Thymus (tissue), 11 donors: ENCODE measurements around the gene PLEKHG4. TPM values are rescaled to one million over a fixed set of nuclear protein-coding genes. Genes with fewer than 3 reads are reported as not detected.

ENCODE experiments used
- DNase-seq, 9 donors: peaks; one replicate each; pipeline ENCODE4 v3.0.0-alpha.2; 2013; ENCODE audit warnings: low spot score in 9 of 9, low read depth in 6 of 9, missing footprints in 1 of 9
- H3K27ac ChIP-seq, 2 donors: one replicate each; pipeline ENCODE4 v1.5.1; 2013; ENCODE audit warnings: control low read depth in 1 of 2, low read depth in 1 of 2, low read length in 1 of 2, mild to moderate bottlenecking in 1 of 2, moderate library complexity in 1 of 2
- H3K27me3 ChIP-seq, 2 donors: one replicate each; pipeline ENCODE4 v1.5.1; 2013; ENCODE audit warnings: low read length in 1 of 2; ENCODE audit not compliant: control insufficient read depth in 2 of 2, insufficient read depth in 1 of 2
- H3K36me3 ChIP-seq, 2 donors: one replicate each; pipeline ENCODE4 v1.5.1; 2013; ENCODE audit warnings: low read length in 1 of 2, mild to moderate bottlenecking in 1 of 2, moderate library complexity in 1 of 2; ENCODE audit not compliant: control insufficient read depth in 2 of 2, insufficient read depth in 2 of 2
- H3K4me1 ChIP-seq, 2 donors: one replicate each; pipeline ENCODE4 v1.5.1; 2013; ENCODE audit warnings: low read length in 2 of 2; ENCODE audit not compliant: control insufficient read depth in 2 of 2, insufficient read depth in 2 of 2
- H3K4me3 ChIP-seq, 2 donors: one replicate each; pipeline ENCODE4 v1.5.1; 2013; ENCODE audit warnings: low read length in 2 of 2, control low read depth in 1 of 2, mild to moderate bottlenecking in 1 of 2
- H3K9me3 ChIP-seq, 2 donors: one replicate each; pipeline ENCODE4 v1.5.1; 2013; ENCODE audit warnings: low read length in 1 of 2, mild to moderate bottlenecking in 1 of 2; ENCODE audit not compliant: control insufficient read depth in 2 of 2, insufficient read depth in 1 of 2
- WGBS: extraction: QIAGEN DNeasy Blood & Tissue Kit; methylation state at CpG from one replicate; pipeline ENCODE4 v1.1.7; 2013; 5-methylcytosine and 5-hydroxymethylcytosine counted together
- polyA plus RNA-seq: library from polyadenylated mRNA; stranded (reverse); fragments of 200-250 nt; gene quantifications from one replicate; pipeline ENCODE4 v1.2.3, GENCODE V29; 2013
- total RNA-seq: library from RNA; stranded (reverse); fragments of 120-200 nt; gene quantifications from one replicate; pipeline ENCODE4 v1.2.4, GENCODE V29; 2013
- donor health status: healthy.

Gene PLEKHG4
- total and polyA plus RNA-seq, 2 donors, result 12.6 to 16.8 TPM

DNA sequence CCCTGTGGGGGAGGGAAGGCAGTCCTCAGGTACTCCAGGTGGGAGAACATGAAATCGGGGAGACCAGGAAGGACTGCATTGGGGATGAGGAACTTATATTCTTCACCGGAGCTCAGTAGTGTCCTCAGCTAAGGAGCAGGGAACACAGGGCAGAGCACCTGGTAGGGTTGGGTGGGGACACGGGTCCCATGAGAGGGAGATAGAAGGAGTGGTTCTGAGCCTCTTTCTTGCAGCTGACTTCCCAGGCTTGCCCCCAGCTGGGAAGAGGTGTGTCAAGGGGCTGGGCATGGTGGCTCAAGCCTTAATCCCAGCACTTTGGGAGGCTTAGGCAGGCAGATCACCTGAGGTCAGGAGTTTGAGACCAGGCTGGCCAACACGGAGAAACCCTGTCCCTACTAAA is 34.1 kb upstream of the PLEKHG4 start:
- no peaks in the 10 kb centered on the region for H3K36me3 ChIP-seq
- no peak for DNase-seq
- peaks cover 15 to 50% of the 10 kb centered on the region in 2 donors for H3K27me3 ChIP-seq
- WGBS, result 53% methylated on average over 4 of the region's 4 CpGs
- H3K4me1 ChIP-seq, result peaks cover 20 to 58% of the 10 kb centered on the region in 2 donors
- peak overlapping the region in 1 of 2 donors; percentile 18 for H3K27ac ChIP-seq
- H3K9me3 ChIP-seq, result peaks cover 0 to 12% of the 10 kb centered on the region in 2 donors
- no peak overlapping the region for H3K4me3 ChIP-seq

GRCh38 chr16:67245674-67246080 is 33.7 kb upstream of the PLEKHG4 start:
- Histone ChIP-seq H3K36me3 (no peaks in the 10 kb centered on the region), H3K4me1 (peaks cover 20 to 58% of the 10 kb centered on the region in 2 donors), H3K27ac (no peak overlapping the region), H3K9me3 (peaks cover 0 to 12% of the 10 kb centered on the region in 2 donors), H3K27me3 (peaks cover 15 to 55% of the 10 kb centered on the region in 2 donors), H3K4me3 (peak overlapping the region; percentile 64 to 66)
- WGBS, result 62% methylated on average over 8 of the region's 8 CpGs
- DNase-seq, result no peak

GRCh38 chr16:67246081-67246755 is 33.1 kb upstream of the PLEKHG4 start:
- peak in 3 of 9 donors; percentile 30 to 52 (median 40) for DNase-seq
- 5% methylated on average over 48 of the region's 48 CpGs for WGBS
- peak overlapping the region; percentile 64 to 66 for H3K4me3 ChIP-seq
- H3K27me3 ChIP-seq, result peaks cover 18 to 61% of the 10 kb centered on the region in 2 donors
- H3K36me3 ChIP-seq, result no peaks in the 10 kb centered on the region
- peaks cover 20 to 58% of the 10 kb centered on the region in 2 donors for H3K4me1 ChIP-seq
- H3K9me3 ChIP-seq, result peaks cover 0 to 12% of the 10 kb centered on the region in 2 donors
- H3K27ac ChIP-seq, result peak overlapping the region; percentile 24 to 64

DNA sequence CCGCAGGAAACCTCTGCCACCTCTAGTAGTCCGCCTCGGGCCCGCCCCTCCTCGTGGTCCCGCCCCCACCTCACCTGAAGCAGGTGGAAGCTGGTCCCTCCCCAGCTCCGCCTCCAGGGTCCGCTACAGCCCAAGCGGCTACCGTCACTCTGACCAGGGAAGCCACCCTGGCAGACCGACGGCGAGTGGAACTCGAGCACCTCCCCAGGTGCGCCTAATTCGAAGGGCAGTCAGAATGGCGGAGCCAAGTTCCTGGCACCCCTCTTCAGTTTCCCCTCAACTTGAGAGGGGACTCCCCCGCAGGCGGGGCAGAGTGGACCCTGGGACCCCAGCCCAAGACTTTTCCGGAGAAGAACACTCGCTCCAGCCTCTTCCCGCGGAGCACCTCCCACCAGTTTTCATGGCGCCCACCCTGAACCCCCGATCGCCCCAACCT is 32.6 kb upstream of the PLEKHG4 start:
- under 1% methylated on average over 26 of the region's 26 CpGs for WGBS

DNA sequence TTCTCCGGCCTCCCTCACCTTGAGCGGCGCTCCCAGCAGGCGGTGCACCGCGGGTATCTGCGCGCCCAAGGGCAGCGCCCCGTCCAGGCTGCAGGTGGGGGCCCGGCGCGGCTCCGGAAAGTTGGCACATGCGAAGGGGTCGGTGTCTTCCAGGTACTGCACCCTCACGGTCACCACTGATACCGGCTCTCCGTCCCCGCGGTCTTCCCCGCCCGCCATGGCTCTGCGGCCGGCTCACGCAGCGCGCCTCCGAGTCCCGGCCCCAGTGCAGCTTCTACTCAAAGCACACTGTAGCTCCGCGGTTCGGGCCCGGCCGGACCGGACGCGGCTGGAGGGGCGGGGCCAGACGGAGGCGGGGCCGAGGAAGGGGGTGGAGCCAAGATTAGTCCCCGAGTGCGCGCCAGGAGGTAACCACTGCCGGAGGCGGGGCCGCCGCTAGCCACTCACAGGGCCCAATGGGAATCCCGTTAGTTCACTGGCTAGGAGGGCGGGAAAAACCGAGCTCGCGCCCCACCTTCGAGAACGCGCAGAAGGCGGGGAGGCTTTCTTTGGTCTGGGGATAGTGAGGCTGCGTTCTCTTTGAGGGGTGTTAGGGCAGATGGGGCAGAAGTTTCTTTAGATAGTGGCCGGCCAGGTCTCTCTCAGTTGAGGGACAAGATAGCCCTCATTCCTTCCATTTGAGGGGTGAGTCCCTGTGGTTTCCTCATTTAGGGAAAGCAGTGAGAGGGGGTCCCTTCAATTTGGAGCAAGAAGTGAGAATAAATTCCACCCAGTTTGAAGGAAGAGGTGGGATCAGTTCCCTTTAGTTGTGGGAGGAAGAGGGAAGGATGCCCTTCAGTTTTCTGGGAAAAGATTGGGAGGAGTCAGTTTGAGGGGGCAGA is 31.9 kb upstream of the PLEKHG4 start, which contains the start of gene FHOD1:
TSS of gene FHOD1 (minus strand) at position 290 of the 881 bp plus-strand sequence. CDS start at position 219, 71 bp downstream.
- no peaks in the 10 kb centered on the region for H3K36me3 ChIP-seq
- peaks cover 18 to 66% of the 10 kb centered on the region in 2 donors for H3K27me3 ChIP-seq
- peak within 1 kb of the TSS; percentile 34 to 67 for H3K27ac ChIP-seq
- H3K9me3 ChIP-seq, result peaks cover 0 to 12% of the 10 kb centered on the region in 2 donors
- DNase-seq, result peak; percentile 51 to 92 (median 82)
- peak within 1 kb of the TSS; percentile 64 to 66 for H3K4me3 ChIP-seq
- under 1% methylated on average over 60 of the region's 60 CpGs for WGBS
- peaks cover 20 to 58% of the 10 kb centered on the region in 2 donors for H3K4me1 ChIP-seq

More for the DNA sequence above, 32.6 kb upstream of the PLEKHG4 start:
- H3K27me3 ChIP-seq, result peaks cover 18 to 64% of the 10 kb centered on the region in 2 donors
- peaks cover 0 to 12% of the 10 kb centered on the region in 2 donors for H3K9me3 ChIP-seq
- H3K4me3 ChIP-seq, result peak overlapping the region; percentile 64 to 66
- H3K36me3 ChIP-seq, result no peaks in the 10 kb centered on the region
- H3K27ac ChIP-seq, result peak overlapping the region; percentile 34 to 67
- H3K4me1 ChIP-seq, result peaks cover 20 to 58% of the 10 kb centered on the region in 2 donors
- DNase-seq, result peak in 1 of 9 donors; percentile 32

DNA sequence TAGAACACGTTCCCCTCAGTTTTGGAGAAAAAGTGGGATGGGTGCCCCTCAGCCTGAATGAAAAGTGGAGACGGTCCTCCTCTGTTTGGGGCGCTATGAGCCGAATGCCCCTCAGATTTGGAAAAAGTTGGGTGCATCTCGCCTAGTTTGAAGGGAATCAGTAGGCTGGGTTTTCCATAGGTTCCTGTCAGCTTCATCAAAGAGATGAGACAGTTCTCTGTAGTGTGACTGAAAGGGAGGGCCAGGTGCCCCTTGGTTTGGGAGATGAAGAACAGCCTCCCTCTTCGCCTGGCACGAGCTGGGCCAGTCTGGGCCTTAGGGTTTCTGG is 31.3 kb upstream of the PLEKHG4 start:
- no peaks in the 10 kb centered on the region for H3K36me3 ChIP-seq
- no peak for DNase-seq
- peaks cover 0 to 12% of the 10 kb centered on the region in 2 donors for H3K9me3 ChIP-seq
- H3K27ac ChIP-seq, result no peak overlapping the region
- 9% methylated on average over 7 of the region's 7 CpGs for WGBS
- H3K27me3 ChIP-seq, result peaks cover 18 to 72% of the 10 kb centered on the region in 2 donors
- peaks cover 20 to 58% of the 10 kb centered on the region in 2 donors for H3K4me1 ChIP-seq
- H3K4me3 ChIP-seq, result peak overlapping the region; percentile 64 to 66

GRCh38 chr16:67248401-67249177 is 30.7 kb upstream of the PLEKHG4 start, which contains the start of gene SLC9A5:
Gene SLC9A5, plus strand, starts transcription at chr16:67248979. Its CDS starts 36 bp downstream, at chr16:67249015.
- peaks cover 20 to 57% of the 10 kb centered on the region in 2 donors for H3K4me1 ChIP-seq

GRCh38 chr16:67249178-67250044 is 29.9 kb upstream of the PLEKHG4 start:
- no peak overlapping the region for H3K27ac ChIP-seq
- peaks cover 18 to 70% of the 10 kb centered on the region in 2 donors for H3K27me3 ChIP-seq
- peaks cover 20 to 49% of the 10 kb centered on the region in 2 donors for H3K4me1 ChIP-seq
- 40% methylated on average over 22 of the region's 22 CpGs for WGBS
- no peaks in the 10 kb centered on the region for H3K36me3 ChIP-seq
- H3K9me3 ChIP-seq, result peaks cover 0 to 12% of the 10 kb centered on the region in 2 donors
- DNase-seq, result no peak
- peak overlapping the region in 1 of 2 donors; percentile 41 for H3K4me3 ChIP-seq

More at GRCh38 chr16:67248401-67249177, 30.7 kb upstream of the PLEKHG4 start, which contains the start of gene SLC9A5:
- no peak for DNase-seq
- WGBS, result 1% methylated on average over 75 of the region's 75 CpGs
- H3K36me3 ChIP-seq, result no peaks in the 10 kb centered on the region
- peaks cover 18 to 72% of the 10 kb centered on the region in 2 donors for H3K27me3 ChIP-seq
- peak within 1 kb of the TSS; percentile 64 to 66 for H3K4me3 ChIP-seq
- H3K27ac ChIP-seq, result no peak within 1 kb of the TSS
- peaks cover 0 to 12% of the 10 kb centered on the region in 2 donors for H3K9me3 ChIP-seq
